HG03432 (cell line): Measurements from ENCODE around the gene KBTBD12.

Experiments used
- ATAC-seq: cut with Tn5 transposase; IDR thresholded peaks from one replicate; pipeline ENCODE4 v1.9.1; 2021; ENCODE audit warnings: mild to moderate bottlenecking, moderate library complexity; ENCODE audit not compliant: unreplicated experiment

The KBTBD12 gene

GRCh38 chr3:128009952-128010846, 95.2 kb downstream of the KBTBD12 start:
- no peak for ATAC-seq

DNA sequence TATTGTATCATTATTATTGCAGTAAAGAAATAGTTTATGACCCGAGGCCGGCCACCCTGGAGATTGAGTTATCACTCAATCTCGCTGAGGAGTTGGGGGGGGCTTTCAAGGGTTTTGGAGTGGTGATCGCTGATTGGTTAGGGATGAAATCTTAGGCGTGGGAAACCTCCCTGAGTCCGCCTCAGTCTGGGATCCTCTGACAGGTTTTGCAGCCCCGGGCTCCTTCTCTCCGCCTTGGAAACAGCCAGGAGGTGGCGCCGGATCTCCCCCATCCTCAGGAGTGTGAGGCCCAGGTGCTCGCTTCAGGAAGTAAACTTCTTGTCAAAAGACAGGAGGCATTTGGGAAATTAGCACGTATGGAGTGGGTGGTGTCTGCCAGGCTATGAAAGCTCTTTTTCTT, 96.1 kb downstream of the KBTBD12 start:
- ATAC-seq = no peak

DNA sequence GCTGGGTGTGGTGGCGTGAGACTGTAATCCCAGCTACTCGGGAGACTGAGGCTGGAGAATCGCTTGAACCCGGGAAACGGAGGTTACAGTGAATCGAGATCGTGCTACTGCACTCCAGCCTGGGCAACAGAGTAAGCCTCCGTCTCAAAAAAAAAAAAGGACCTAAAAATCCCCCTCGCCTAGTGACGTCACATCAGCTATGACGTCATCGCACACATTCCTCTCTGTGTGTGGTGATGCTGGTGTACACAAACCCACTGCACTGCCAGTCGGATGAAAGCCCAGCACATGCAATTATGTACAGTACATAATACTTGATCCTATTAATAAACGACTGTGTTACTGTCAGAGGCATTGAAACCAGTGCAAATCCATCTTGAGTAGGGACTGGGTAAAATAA, 97.0 kb downstream of the KBTBD12 start:
- no peak for ATAC-seq

- no peak for ATAC-seq
These were observed 99.5 kb downstream of the KBTBD12 start for GRCh38 chr3:128014548-128014947.

DNA sequence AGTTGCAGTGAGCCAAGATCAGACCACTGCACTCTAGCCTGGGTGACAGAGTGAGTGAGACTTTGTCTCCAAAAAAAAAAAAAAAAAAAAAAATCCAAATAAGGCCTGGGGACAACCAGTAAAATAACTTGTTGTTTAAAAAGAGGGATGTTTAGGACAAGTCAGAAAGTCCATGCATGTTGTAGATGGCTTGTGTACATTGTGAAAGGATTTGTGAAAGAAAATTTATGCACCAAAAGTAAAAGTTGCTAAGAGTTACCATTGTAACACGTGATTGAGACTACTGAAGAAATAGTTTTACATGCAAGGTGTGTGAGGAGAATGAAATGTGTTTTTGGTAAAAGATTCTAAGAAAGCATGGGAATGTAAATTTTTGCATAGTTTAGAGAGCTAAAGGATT, 101.5 kb downstream of the KBTBD12 start:
- no peak for ATAC-seq

GRCh38 chr3:128021768-128022372, 106.8 kb downstream of the KBTBD12 start:
- ATAC-seq = no peak

DNA sequence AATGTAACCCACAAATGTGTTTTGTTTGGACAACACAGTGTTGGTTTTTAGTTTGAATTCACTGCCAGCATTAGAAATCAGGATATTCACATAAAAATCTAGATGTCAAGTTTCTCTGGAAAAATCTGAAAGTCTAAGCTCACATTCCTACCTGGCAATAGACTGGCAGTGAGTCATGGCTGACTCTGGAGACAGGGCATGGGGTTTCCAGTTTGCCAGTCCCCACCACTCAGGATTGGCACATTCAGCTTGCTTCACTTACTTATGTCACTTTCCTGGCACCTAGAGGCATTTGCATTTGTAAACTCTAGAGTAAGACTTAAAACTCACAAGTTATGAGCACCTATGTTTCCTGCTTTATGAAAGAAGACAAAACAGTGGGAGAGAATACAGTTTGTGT, 118.1 kb downstream of the KBTBD12 start:
- no peak for ATAC-seq

GRCh38 chr3:128036119-128036518, 121.1 kb downstream of the KBTBD12 start:
- no peak for ATAC-seq
